GM10266 (cell line): Measurements from ENCODE around the gene ATP13A3.

Experiments used
- DNase-seq: peaks from one replicate; pipeline ENCODE4 v3.0.0; 2012; ENCODE audit errors: extremely low spot score
- CTCF ChIP-seq: IDR thresholded peaks from 2 replicates; pipeline ENCODE4 v1.5.1; 2012; ENCODE audit warnings: mild to moderate bottlenecking, low read depth; ENCODE audit not compliant: control insufficient read depth, insufficient read depth; ENCODE audit errors: missing control alignments

Gene ATP13A3

DNA sequence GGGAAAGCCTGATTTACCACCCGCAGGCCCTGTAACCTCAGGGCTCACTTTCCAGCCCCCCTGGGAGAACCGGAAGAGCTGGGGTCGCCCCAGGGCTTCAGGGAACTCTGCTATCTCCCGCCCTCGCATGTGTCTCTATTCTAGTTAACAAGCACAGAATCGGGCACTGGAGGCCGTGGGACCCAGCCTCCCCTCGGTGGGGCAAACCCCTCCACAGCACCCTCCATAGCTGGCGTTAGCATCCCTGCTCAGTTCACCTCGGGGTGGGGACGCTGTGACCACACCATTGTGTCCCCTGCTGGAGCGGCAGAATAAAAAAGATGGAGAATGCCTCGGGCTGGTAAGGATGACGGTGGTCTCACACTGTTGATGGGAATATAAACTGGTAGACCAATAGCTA, 113.8 kb downstream of the ATP13A3 start:
- TF ChIP-seq CTCF, result no peak

DNA sequence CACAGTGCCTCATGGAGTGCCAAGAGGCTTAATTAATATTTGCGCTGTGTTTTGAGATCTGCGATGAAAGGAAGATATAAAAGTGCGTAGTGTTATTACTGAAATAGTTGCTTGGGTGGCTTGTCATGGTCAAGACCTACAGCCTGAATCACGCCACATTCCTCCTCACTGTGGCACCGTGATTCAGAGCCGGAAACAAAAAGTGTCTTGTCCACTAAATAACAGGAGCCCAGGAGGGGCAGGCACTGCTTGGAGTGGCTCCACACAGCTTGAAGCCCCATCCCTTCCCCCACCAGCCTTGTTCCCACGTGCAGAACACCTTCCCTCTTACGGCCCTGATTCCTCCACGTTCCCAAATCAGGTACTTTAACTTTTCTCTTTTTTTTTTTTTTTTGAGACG, 116.0 kb downstream of the ATP13A3 start:
- DNase-seq, result no peak
- no peak for TF ChIP-seq CTCF

More for the DNA sequence above, 113.8 kb downstream of the ATP13A3 start:
- no peak for DNase-seq

- no peak for DNase-seq
- TF ChIP-seq CTCF, result no peak
Measured at GRCh38 chr3:194369522-194370279, 117.1 kb downstream of the ATP13A3 start, which contains the start of gene LRRC15. LRRC15 (minus strand) TSS chr3:194369743; CDS start chr3:194361043, 8,700 bp downstream.

GRCh38 chr3:194368918-194369317, 117.9 kb downstream of the ATP13A3 start:
- DNase-seq, result no peak
- no peak for TF ChIP-seq CTCF

DNA sequence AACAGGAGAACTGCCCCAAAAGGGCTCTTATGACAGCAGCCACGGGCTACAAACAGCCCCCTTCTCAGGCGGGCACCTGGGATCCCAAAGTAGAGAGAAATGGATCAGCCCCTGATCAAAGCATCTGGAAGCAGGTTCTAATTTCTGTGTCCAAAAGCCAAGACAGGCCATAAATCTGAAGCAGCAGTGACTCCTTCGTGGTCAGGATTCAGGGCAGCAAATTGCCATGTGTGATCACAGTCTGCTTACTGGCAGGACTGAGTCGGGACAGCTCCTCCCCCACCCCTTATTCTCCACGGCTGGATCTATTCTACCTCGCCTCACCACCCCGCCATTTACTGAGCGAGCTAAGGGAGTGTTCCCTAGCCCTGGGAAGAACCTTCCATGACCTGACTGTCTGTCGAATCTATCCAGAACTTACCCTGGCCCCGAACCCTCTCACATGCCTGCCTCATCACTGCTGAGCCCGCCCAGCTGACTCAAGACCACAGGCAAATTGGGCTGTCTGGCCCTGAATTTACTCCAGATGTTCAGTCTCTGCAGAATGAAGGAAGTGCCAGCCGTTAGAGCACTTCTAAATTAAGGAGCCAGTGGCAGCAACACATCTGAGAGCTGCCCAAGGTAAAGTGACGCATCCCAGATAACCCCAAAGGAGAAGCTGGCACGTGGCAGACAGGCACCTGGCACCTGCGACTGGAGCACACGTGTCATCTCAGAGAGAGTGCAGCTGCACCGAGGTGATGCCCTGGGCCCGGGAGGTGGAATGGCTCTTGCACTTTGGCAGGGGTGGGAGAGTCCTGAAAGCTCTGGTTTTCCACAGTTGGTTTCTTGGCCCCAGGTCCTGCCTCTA, 118.6 kb downstream of the ATP13A3 start:
- no peak for DNase-seq

GRCh38 chr3:194365978-194366490, 120.8 kb downstream of the ATP13A3 start:
- no peak for TF ChIP-seq CTCF
- DNase-seq, result no peak

More for the DNA sequence above, 118.6 kb downstream of the ATP13A3 start:
- no peak for TF ChIP-seq CTCF

DNA sequence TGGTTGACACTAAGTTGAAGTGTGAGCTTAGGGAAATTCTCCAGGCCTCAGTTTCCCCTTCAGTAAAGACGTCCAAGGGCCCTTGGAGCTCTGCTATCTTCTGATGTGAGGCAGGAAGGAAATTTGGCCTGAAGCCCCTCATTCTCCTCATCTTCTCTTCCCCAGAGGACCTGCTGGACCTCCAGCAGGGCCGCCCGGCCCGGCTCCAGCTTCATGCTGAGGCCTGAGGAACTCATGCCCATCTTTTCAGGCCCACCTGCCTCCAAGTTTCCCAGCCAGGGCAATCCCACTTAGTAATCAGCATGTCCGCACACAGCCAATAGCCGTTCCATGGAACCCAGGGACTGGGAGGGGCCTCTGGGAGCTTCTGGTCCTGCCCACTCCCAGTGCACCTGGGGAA, 121.3 kb downstream of the ATP13A3 start:
- no peak for TF ChIP-seq CTCF

More for the DNA sequence above, 121.3 kb downstream of the ATP13A3 start:
- DNase-seq, result no peak
